HG03442 (cell line): ENCODE results near the gene ETAA1.

Source experiments
- ATAC-seq: cut with Tn5 transposase; IDR thresholded peaks from one replicate; pipeline ENCODE4 v1.9.1; 2021; ENCODE audit warnings: mild to moderate bottlenecking, moderate library complexity; ENCODE audit not compliant: unreplicated experiment

ETAA1 gene

DNA sequence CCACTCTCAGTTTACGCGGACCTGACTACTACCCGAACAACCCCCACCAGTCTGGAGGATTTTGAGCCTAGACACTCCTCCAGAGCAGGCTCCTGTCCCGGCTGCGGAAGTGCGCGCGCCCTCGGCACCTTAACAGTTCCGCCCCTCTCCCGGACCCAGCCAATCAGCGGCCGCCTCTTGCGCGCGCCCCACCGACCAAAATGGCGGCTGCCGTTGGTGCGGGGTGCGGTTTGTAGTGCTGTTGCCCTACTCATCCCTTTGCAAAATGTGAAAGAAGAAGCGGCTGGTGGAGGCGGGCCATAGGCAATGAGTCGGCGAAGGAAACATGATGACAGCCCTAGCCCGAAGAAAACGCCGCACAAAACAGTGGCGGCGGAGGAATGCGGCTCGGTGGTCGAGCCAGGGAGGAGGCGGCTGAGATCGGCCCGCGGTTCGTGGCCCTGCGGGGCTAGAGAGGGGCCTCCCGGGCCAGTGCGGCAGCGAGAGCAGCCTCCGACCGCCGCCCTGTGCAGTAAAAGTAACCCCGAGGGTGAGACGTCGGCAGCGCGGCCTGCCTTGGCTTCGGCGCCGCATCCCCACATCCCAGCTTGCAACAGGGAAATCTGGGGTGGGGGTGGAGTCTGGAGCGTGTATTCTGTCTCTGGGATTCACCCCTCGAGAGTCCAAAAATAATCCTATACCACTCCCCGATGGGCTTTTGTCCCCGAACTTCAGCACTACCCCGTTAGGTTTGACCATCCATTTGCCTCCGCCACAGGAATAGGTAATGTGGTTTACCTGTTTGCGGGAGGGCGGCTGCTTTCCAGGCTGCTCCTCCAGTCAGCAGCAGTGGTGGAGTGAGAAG lies at the start of gene ETAA1:
Gene ETAA1, plus strand, starts transcription at position 191 of the 844 bp plus-strand sequence. Its CDS starts 116 bp downstream, at position 307.
- peak; percentile 100 for ATAC-seq

DNA sequence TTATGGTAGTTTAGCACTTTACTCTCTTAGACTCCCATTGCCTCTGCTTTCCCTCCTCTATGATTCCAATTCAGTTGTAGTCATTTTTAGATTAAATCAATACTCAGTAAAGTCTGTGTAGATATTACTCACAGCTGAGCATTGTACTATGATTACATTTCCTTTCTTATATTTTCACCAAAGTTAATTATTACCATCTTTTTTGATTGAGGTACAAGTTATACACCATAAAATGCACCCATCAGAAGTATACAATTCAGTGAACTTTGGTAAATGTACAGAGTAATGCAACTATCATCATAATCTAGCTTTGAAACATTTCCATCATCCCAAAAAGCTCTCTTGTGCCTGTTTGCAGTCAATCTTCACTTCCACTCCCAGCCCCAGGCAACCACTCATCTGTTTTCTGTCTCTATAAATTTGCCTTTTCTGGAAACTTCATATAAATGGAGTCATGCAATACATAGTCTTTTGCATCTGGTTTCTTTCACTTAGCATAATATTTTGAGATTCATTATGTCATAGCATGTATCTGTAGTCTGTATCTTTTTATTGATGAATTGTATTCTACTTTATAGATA lies 30.2 kb upstream of the ETAA1 start:
- ATAC-seq, result no peak

DNA sequence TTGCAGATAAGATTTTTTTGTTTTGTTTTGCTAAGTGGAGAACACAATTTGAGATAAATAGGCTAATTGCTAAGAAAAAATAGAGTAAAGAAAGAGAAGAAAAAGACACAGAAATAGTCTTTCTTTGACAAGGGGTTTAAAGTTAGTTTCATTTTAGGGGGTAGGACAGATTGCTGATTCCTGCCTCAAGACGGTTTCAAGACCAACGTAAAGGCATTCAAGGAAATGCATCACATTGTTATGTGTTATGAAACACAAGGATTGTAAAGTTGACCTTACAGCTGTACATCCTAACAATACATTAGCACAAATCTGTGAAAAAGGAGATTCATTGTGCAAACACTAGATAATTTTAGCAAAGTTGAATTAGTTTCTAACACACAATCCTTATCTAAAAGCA lies 22.7 kb upstream of the ETAA1 start:
- ATAC-seq, result no peak

- no peak for ATAC-seq
These were observed 22.2 kb upstream of the ETAA1 start for GRCh38 chr2:67374949-67375348.

- no peak for ATAC-seq
These were observed 18.6 kb upstream of the ETAA1 start for GRCh38 chr2:67378555-67378954.

DNA sequence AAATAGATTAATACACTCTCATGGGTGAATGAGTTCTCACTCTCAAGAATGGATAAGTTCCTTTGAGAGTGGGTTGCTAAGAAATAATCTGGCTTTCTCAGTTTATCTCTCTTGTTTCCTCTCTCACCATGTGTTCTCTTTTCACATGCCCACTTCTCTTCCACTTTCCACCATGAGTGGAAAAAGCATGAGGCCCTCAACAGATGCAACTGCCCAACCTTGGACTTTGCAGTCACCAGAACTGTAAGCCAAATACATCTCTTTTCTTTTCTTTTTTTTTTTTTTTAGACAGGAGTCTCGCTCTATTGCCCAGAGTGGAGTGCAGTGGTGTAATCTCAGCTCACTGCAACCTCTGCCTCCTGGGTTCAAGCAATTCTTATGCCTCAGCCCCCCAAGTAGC lies 18.1 kb upstream of the ETAA1 start:
- ATAC-seq, result no peak

GRCh38 chr2:67384123-67384822 lies 12.9 kb upstream of the ETAA1 start:
- no peak for ATAC-seq

DNA sequence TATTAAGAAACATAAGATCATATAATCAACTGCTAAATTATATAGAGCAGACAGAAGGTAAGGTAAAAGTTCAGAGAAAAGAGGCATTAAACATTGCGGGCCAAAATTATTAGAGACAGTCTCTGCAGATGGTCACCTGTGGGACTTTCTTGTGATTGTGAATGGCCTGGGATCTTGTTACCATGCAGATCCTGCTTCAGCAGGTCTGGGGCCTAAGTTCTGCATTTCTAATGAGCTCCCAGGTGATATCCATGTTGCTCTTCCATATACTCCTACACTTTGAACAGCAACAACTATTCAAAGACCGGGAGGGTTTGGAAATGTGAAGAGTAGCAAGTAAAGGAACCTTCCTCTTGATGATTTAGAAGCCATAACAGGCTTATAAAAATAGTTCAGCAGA lies 8.5 kb upstream of the ETAA1 start:
- no peak for ATAC-seq

DNA sequence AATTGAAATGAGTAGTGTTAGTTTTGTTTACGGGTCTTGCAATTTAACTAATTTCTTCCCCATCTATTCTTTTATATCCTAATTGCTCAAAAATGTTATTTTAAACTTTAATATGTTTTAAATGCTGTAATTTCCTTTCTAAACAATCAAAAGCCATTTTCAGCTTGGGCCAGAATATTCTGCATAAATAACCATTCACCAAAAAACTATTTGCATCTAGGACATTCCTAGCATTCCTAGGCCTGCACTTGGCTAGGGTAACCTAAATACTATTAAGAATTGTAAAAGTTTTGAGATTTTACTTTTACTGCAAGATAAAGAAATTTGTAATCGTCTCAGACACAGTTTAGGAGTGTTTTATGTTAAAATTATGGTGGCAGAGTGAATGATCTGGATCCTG lies 7.8 kb upstream of the ETAA1 start:
- ATAC-seq, result no peak

- ATAC-seq, result no peak
These were observed 7.3 kb upstream of the ETAA1 start for GRCh38 chr2:67389788-67390187.

GRCh38 chr2:67393237-67393636 lies 3.9 kb upstream of the ETAA1 start:
- no peak for ATAC-seq

DNA sequence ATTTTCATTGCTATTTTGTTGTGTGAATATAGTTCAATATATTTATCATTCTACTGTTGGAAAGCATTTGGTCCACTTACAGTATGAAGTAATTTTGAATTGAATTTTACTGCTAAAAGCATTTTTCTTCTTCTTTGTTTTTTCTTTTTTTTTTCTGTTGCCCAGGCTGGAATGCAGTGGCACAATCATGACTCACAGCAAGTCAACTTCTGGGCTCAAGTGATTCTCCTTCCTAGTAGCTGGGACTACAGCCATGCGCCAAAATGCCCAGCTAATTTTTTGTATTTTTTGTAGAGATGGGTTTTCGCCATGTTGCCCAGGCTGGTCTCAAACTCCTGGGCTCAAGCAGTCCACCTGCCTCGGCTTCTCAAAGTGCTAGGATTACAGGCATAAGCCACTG lies 2.4 kb upstream of the ETAA1 start:
- no peak for ATAC-seq

GRCh38 chr2:67399144-67399543 lies 2.0 kb downstream of the ETAA1 start:
- no peak for ATAC-seq

DNA sequence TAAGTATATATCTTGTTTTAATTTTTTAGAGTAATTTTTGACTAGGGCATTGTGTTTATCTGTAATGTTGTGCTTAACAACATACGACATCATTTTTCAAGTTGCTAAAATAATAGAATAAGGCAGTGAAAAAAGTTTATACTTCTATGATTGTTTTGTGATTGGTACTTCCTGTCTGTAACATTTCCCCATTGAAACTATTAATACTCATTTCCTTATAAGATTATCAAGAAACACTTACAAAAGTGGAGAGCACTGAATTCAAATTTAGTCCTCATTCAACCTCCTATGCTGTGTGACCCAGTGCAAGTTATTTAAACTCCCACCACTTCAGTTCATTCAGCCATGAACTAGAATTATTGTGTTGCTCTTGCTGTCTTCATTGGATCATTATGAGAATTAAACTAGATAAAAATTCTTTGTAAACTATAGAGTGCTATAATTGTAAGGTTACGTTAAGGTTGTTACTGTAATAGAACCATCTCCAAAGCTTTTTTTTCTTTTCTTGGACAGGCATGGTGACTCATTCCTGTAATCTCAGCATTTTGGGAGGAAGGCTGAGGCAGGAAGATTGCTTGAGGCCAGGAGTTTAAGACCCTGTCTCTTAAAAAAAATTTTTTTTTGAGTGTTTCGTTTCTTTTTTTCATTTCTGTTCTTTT lies 2.8 kb downstream of the ETAA1 start:
- no peak for ATAC-seq

DNA sequence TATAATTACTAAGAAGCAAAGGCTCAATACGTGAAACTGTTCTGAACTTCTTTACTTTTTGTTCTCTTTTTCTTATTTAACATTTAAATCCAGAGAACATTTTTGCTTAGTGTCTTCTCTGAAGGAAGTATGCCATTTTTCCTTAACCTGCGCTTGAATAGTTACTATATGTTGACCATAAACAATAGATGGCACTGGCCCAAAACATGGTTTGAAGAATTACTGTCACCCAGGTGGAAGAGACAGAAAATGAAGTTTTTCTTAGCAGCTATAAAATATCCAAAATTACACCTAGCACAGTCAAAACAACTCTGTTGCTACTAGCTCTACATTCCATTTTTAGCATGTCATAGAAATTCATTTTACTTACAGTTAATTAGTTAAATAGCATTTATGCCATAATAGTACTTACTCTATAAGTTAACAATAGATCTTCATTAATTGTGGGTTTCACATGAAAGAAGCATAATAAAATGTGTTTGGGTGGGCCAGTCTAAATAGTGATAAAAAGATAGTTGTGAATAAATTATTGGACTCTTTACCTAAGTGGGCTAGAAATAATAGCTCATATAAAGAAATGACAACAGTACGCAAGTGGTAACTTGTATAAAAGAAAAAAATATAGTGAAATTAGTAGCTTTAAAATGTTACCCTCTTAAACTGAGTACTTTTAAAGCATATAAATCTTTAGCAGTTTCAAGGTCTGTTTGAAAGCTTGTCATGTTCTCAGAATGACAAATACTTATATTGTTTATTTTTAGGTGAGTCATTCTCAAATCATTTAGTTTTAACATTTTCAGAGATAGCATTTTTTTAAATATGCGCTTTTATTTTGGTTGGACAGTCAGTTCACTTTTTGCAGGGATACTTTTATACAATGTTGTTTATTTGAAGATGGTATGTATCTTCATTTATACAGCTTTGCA lies 3.7 kb downstream of the ETAA1 start:
- ATAC-seq, result no peak

GRCh38 chr2:67408346-67408745 lies 11.2 kb downstream of the ETAA1 start:
- no peak for ATAC-seq

GRCh38 chr2:67412424-67412823 lies 15.3 kb downstream of the ETAA1 start:
- ATAC-seq, result no peak

- ATAC-seq, result no peak
These were observed 17.7 kb downstream of the ETAA1 start for GRCh38 chr2:67414867-67415266.

GRCh38 chr2:67416136-67416535 lies 19.0 kb downstream of the ETAA1 start:
- no peak for ATAC-seq

- ATAC-seq, result no peak
These were observed 26.4 kb downstream of the ETAA1 start for GRCh38 chr2:67423489-67423888.
